CD4-positive, alpha-beta T cell (primary cell): Measurements from ENCODE around the gene ZNF423. TPM values are rescaled to one million over a fixed set of nuclear protein-coding genes. Genes with fewer than 3 reads are reported as not detected.

Experiments used
- ATAC-seq: fragments of 200-7000 bp; cut with Tn5 transposase; one replicate; pipeline ENCODE4 v1.10.0; 2022; ENCODE audit warnings: mild to moderate bottlenecking; ENCODE audit not compliant: poor library complexity
- CTCF ChIA-PET: fragments of 350-600 bp; sonication (Branson Sonifier 250); formaldehyde crosslinking; loops from one replicate; lab custom pipeline; 2021; ENCODE audit warnings: antibody characterized with exemption, inconsistent platforms; lab: Charles Lee
- POLR2A ChIA-PET: fragments of 350-600 bp; sonication (Branson Sonifier 250); formaldehyde crosslinking; loops from one replicate; lab custom pipeline; 2021; ENCODE audit warnings: antibody characterized with exemption, inconsistent platforms; lab: Charles Lee
- DNase-seq, 14 experiments: peaks; one replicate each; pipeline ENCODE4 v3.0.0-alpha.2; 2013 to 2020; ENCODE audit warnings: mixed read lengths in 2 of 14
- H3K27ac ChIP-seq, 2 donors: one replicate each; pipeline versions ENCODE4 v1.5.1 to v1.7.0; 2013; ENCODE audit warnings: low read length in 2 of 2, low read depth in 1 of 2, mild to moderate bottlenecking in 1 of 2
- H3K27me3 ChIP-seq, 2 experiments: 1 replicate in 1 of 2; 2 replicates in 1 of 2; pipeline versions ENCODE4 v1.6.1 to v1.7.0; 2013; ENCODE audit warnings: low read length in 2 of 2, control low read depth in 1 of 2, mild to moderate bottlenecking in 1 of 2, moderate library complexity in 1 of 2; ENCODE audit not compliant: insufficient read depth in 2 of 2, control insufficient read depth in 1 of 2
- H3K36me3 ChIP-seq: one replicate; pipeline ENCODE4 v1.6.1; 2013; ENCODE audit warnings: low read length, control low read depth; ENCODE audit not compliant: insufficient read depth
- H3K4me1 ChIP-seq: one replicate; pipeline ENCODE4 v1.6.1; 2013; ENCODE audit warnings: low read length, control low read depth; ENCODE audit not compliant: insufficient read depth
- H3K4me3 ChIP-seq: one replicate; pipeline ENCODE4 v1.5.1; 2013; ENCODE audit warnings: mild to moderate bottlenecking, low read length, moderate library complexity
- H3K9me3 ChIP-seq, 2 experiments: 1 replicate in 1 of 2; 2 replicates in 1 of 2; pipeline versions ENCODE4 v1.6.1 to v1.7.0; 2013; ENCODE audit warnings: low read length in 2 of 2, mild to moderate bottlenecking in 2 of 2, control low read depth in 1 of 2, moderate library complexity in 1 of 2; ENCODE audit not compliant: control insufficient read depth in 1 of 2, insufficient read depth in 1 of 2
- H3K27ac Mint-ChIP-seq: one replicate; pipeline ENCODE4 v1.8.0; 2020; ENCODE audit warnings: mixed read lengths
- H3K27me3 Mint-ChIP-seq: one replicate; pipeline ENCODE4 v1.8.0; 2021; ENCODE audit warnings: mixed read lengths
- H3K36me3 Mint-ChIP-seq: one replicate; pipeline ENCODE4 v1.8.0; 2021; ENCODE audit warnings: low read depth, mixed read lengths
- H3K4me1 Mint-ChIP-seq: one replicate; pipeline ENCODE4 v1.8.0; 2021; ENCODE audit warnings: low read depth, mixed read lengths
- H3K4me3 Mint-ChIP-seq: one replicate; pipeline ENCODE4 v1.8.0; 2020; ENCODE audit warnings: mild to moderate bottlenecking, mixed read lengths
- H3K9me3 Mint-ChIP-seq: one replicate; pipeline ENCODE4 v1.8.0; 2020; ENCODE audit warnings: mixed read lengths
- intact Hi-C, 2 experiments: fragments of 100-400 bp; cut with DNase I in 1 of 2; cut with micrococcal nuclease in 1 of 2; formaldehyde crosslinking; loops; one replicate each; pipeline versions ENCODE4 v1.15.1 to v1.9.0; 2023 to 2025; cut with DNase I, micrococcal nuclease
- total RNA-seq, 174 experiments: library from RNA in 2 of 174; stranded (reverse) in 2 of 174; gene quantifications; one replicate each; pipeline ENCODE4 v1.2.3 and lab custom pipeline; 2021 to 2026
- TF ChIP-seq, protein P1 (sequence below): fragments of 200-600 bp; IDR thresholded peaks from one replicate; pipeline ENCODE4 v1.8.0; 2022; ENCODE audit warnings: antibody characterized with exemption, mild to moderate bottlenecking

ZNF423 gene
- total RNA-seq, 2 experiments from 2014 or later = not detected

DNA sequence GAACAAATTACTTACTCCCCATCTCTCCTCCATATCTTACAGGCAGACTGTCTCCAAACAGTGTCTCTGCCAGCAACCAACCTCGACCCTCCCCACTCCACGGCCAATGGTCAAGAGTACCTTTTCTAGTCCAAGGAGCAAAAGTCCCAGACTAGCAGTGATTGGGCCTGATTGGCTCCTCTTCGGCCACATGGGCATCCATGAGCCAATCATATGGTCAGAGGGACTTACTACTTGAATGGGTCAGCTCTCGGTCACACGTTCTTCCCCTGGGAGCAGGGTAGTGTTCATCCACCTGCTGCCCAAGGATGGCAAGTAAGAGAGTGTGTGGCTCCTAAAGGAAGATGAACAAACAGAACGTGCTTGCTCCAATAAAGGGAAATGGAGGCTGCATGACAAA, 397.7 kb downstream of the ZNF423 start:
- Mint-ChIP-seq H3K4me3 (no peak overlapping the region), H3K9me3 (no peaks in the 10 kb centered on the region), H3K27ac (no peak overlapping the region), H3K36me3 (no peaks in the 10 kb centered on the region), H3K4me1 (peaks cover 37% of the 10 kb centered on the region), H3K27me3 (no peaks in the 10 kb centered on the region)
- CTCF ChIA-PET = no interaction called here
- H3K27me3 ChIP-seq = no peaks in the 10 kb centered on the region
- TF ChIP-seq, protein P1, sequence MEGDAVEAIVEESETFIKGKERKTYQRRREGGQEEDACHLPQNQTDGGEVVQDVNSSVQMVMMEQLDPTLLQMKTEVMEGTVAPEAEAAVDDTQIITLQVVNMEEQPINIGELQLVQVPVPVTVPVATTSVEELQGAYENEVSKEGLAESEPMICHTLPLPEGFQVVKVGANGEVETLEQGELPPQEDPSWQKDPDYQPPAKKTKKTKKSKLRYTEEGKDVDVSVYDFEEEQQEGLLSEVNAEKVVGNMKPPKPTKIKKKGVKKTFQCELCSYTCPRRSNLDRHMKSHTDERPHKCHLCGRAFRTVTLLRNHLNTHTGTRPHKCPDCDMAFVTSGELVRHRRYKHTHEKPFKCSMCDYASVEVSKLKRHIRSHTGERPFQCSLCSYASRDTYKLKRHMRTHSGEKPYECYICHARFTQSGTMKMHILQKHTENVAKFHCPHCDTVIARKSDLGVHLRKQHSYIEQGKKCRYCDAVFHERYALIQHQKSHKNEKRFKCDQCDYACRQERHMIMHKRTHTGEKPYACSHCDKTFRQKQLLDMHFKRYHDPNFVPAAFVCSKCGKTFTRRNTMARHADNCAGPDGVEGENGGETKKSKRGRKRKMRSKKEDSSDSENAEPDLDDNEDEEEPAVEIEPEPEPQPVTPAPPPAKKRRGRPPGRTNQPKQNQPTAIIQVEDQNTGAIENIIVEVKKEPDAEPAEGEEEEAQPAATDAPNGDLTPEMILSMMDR = no peak
- POLR2A ChIA-PET = no interaction called here
- no peaks in the 10 kb centered on the region for H3K9me3 ChIP-seq
- DNase-seq = no peak
- intact Hi-C loops = no loop called here
- no peak for ATAC-seq
- no peak overlapping the region for H3K27ac ChIP-seq
- H3K36me3 ChIP-seq = no peaks in the 10 kb centered on the region
- peaks cover 30% of the 10 kb centered on the region for H3K4me1 ChIP-seq
- H3K4me3 ChIP-seq = no peak overlapping the region

DNA sequence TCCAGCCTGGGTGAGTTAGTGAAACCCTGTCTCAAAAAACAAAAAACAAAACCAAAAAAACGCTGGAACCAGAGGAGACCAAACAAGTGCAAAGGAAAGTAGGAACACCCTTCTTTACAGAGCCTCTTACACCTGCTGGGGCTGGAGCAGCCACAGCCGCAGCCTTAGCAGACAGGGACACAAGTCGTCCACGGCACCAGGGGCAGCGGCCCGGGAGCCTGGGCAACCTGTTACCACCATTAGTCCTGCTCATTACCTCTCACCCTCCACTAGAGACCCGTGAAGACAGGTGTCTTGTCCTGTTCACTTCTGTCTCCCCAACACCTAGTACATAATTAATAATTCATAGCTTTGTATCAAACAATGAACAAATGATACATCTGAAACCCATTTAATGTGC, 398.7 kb downstream of the ZNF423 start:
- no peaks in the 10 kb centered on the region for H3K9me3 ChIP-seq
- H3K27ac ChIP-seq = no peak overlapping the region
- CTCF ChIA-PET = no interaction called here
- Mint-ChIP-seq H3K36me3 (no peaks in the 10 kb centered on the region), H3K9me3 (no peaks in the 10 kb centered on the region), H3K27ac (no peak overlapping the region), H3K4me3 (no peak overlapping the region), H3K27me3 (no peaks in the 10 kb centered on the region), H3K4me1 (peaks cover 28% of the 10 kb centered on the region)
- H3K27me3 ChIP-seq = no peaks in the 10 kb centered on the region
- ATAC-seq = no peak
- H3K4me1 ChIP-seq = peaks cover 19% of the 10 kb centered on the region
- POLR2A ChIA-PET = no interaction called here
- H3K36me3 ChIP-seq = no peaks in the 10 kb centered on the region
- H3K4me3 ChIP-seq = no peak overlapping the region
- no peak for DNase-seq
- intact Hi-C loops = no loop called here
- TF ChIP-seq, protein P1 = no peak

DNA sequence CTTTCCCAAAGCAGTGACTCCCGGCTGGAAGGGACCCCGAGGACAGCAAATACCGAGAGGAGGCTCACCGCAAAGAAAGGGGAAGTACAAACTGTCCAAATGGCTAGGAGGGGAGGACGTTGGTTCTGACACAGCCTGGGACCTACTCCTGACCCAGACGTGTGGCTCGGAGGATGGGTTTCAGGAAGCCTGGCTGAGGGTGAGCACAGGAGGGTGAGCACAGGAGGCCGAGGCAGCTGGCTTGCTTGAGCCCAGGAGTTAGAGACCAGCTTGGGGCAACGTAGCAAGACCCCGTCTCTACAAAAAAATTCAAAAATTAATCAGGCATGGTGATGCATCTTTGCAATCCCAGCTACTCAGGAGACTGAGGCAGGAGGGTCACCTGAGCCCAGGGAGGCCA, 399.1 kb downstream of the ZNF423 start:
- DNase-seq (peak in 1 of 14 experiments; percentile 19), ATAC-seq (no peak)
- intact Hi-C loops = no loop called here
- Histone ChIP-seq H3K27me3 (no peaks in the 10 kb centered on the region), H3K4me1 (peaks cover 15% of the 10 kb centered on the region), H3K4me3 (no peak overlapping the region), H3K27ac (no peak overlapping the region), H3K9me3 (no peaks in the 10 kb centered on the region), H3K36me3 (no peaks in the 10 kb centered on the region)
- CTCF ChIA-PET = no interaction called here
- no peaks in the 10 kb centered on the region for H3K9me3 Mint-ChIP-seq
- no peak overlapping the region for H3K4me3 Mint-ChIP-seq
- no peaks in the 10 kb centered on the region for H3K27me3 Mint-ChIP-seq
- H3K27ac Mint-ChIP-seq = no peak overlapping the region
- H3K4me1 Mint-ChIP-seq = peaks cover 23% of the 10 kb centered on the region
- TF ChIP-seq, protein P1 = no peak
- no peaks in the 10 kb centered on the region for H3K36me3 Mint-ChIP-seq
- POLR2A ChIA-PET = no interaction called here
